CD4-positive, CD25-positive, alpha-beta regulatory T cell (primary cell): ENCODE results near the gene DENND1A. TPM values are rescaled to one million over a fixed set of nuclear protein-coding genes. Genes with fewer than 3 reads are reported as not detected.

Source experiments
- ATAC-seq, 2 donors: fragments of 150-1000 bp; cut with Tn5 transposase; one replicate each; pipeline ENCODE4 v1.10.0; 2021; ENCODE audit warnings: low read depth in 2 of 2, moderate number of reproducible peaks in 2 of 2, moderate library complexity in 1 of 2
- DNase-seq, 3 donors: peaks; one replicate each; pipeline versions ENCODE4 v3.0.0 to v3.0.0-alpha.2; 2012 to 2022; ENCODE audit warnings: mixed read lengths in 1 of 3
- H3K27ac ChIP-seq: one replicate; pipeline ENCODE4 v1.7.0; 2013; ENCODE audit warnings: mild to moderate bottlenecking, low read length; ENCODE audit not compliant: insufficient read depth, poor library complexity, severe bottlenecking
- H3K27me3 ChIP-seq: one replicate; pipeline ENCODE4 v1.7.0; 2013; ENCODE audit warnings: low read length; ENCODE audit not compliant: control insufficient read depth, insufficient read depth
- H3K36me3 ChIP-seq: one replicate; pipeline ENCODE4 v1.7.0; 2013; ENCODE audit warnings: mild to moderate bottlenecking, low read length, moderate library complexity; ENCODE audit not compliant: control insufficient read depth, insufficient read depth
- H3K4me1 ChIP-seq: 2 replicates; pipeline ENCODE4 v1.7.0; 2013; ENCODE audit warnings: mild to moderate bottlenecking, low read length; ENCODE audit not compliant: insufficient read depth, control insufficient read depth, poor library complexity, severe bottlenecking
- H3K4me3 ChIP-seq: one replicate; pipeline ENCODE4 v1.7.0; 2013; ENCODE audit warnings: low read depth, mild to moderate bottlenecking, low read length, moderate library complexity
- H3K9me3 ChIP-seq, 2 experiments: 1 replicate in 1 of 2; 2 replicates in 1 of 2; pipeline ENCODE4 v1.7.0; 2013; ENCODE audit warnings: low read length in 2 of 2, mild to moderate bottlenecking in 1 of 2, moderate library complexity in 1 of 2; ENCODE audit not compliant: control insufficient read depth in 2 of 2
- H3K27ac Mint-ChIP-seq, 3 donors: one replicate each; pipeline ENCODE4 v1.8.0; 2020 to 2022; ENCODE audit warnings: mild to moderate bottlenecking in 3 of 3, mixed read lengths in 3 of 3, moderate library complexity in 2 of 3
- H3K27me3 Mint-ChIP-seq: one replicate; pipeline ENCODE4 v1.8.0; 2022; ENCODE audit warnings: mild to moderate bottlenecking, mixed read lengths
- H3K36me3 Mint-ChIP-seq: one replicate; pipeline ENCODE4 v1.8.0; 2020; ENCODE audit warnings: mixed read lengths
- H3K4me1 Mint-ChIP-seq, 4 donors: one replicate each; pipeline ENCODE4 v1.8.0; 2020 to 2022; ENCODE audit warnings: mixed read lengths in 4 of 4, mild to moderate bottlenecking in 1 of 4
- H3K4me3 Mint-ChIP-seq, 4 donors: one replicate each; pipeline ENCODE4 v1.8.0; 2020 to 2022; ENCODE audit warnings: mild to moderate bottlenecking in 4 of 4, mixed read lengths in 4 of 4, moderate library complexity in 3 of 4
- H3K9me3 Mint-ChIP-seq, 7 donors: one replicate each; pipeline ENCODE4 v1.8.0; 2020 to 2022; ENCODE audit warnings: mixed read lengths in 7 of 7, mild to moderate bottlenecking in 3 of 7, moderate library complexity in 2 of 7
- polyA plus RNA-seq, 4 donors: library from polyadenylated mRNA; unstranded; fragments of 300-500 nt; fragmentation: Illumina TruSeq; gene quantifications; one replicate each; pipeline ENCODE4 v1.2.3, GENCODE V29; 2021
- total RNA-seq: library from RNA; stranded (reverse); gene quantifications from one replicate; pipeline ENCODE4 v1.2.3, GENCODE V29; 2022

Gene DENND1A
- total and polyA plus RNA-seq, 5 donors from 2014 or later, result 3.5 to 21.8 (median 4.7) TPM

GRCh38 chr9:123419091-123419490 is 510.8 kb downstream of the DENND1A start:
- Mint-ChIP-seq H3K27ac (no peak overlapping the region), H3K4me1 (peaks cover 0 to 4% (median 0%) of the 10 kb centered on the region in 4 donors), H3K36me3 (peaks cover 38% of the 10 kb centered on the region), H3K27me3 (no peaks in the 10 kb centered on the region), H3K9me3 (no peaks in the 10 kb centered on the region), H3K4me3 (no peak overlapping the region)
- ATAC-seq (no peak), DNase-seq (no peak)
- Histone ChIP-seq H3K4me1 (no peaks in the 10 kb centered on the region), H3K4me3 (no peak overlapping the region), H3K27ac (no peak overlapping the region), H3K9me3 (no peaks in the 10 kb centered on the region), H3K36me3 (no peaks in the 10 kb centered on the region), H3K27me3 (no peaks in the 10 kb centered on the region)

DNA sequence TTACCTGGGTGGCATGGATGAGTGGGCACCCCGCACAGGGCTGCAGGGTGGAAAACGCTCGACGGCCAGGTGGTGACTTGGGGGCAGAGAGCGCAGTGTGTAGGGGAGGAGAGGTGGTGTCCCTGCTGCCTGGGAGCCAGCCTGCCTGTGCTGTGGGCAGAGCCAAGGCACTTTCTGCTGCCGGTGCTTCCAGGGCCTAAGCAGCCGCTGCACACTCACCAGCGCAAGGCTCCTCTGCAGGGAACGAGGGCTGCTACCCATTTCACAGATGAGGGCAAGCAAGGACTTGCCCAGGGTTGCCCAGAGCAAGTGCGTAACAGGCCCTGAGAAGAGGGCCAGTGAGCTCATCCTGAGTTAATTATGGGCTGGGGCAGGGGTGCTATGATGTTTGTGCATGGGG is 511.4 kb downstream of the DENND1A start:
- Mint-ChIP-seq H3K27ac (no peak overlapping the region), H3K4me3 (no peak overlapping the region), H3K9me3 (no peaks in the 10 kb centered on the region), H3K36me3 (peaks cover 38% of the 10 kb centered on the region), H3K27me3 (no peaks in the 10 kb centered on the region), H3K4me1 (peaks cover 0 to 4% (median 0%) of the 10 kb centered on the region in 4 donors)
- DNase-seq, result no peak
- H3K4me3 ChIP-seq, result no peak overlapping the region
- no peaks in the 10 kb centered on the region for H3K4me1 ChIP-seq
- no peaks in the 10 kb centered on the region for H3K27me3 ChIP-seq
- H3K27ac ChIP-seq, result no peak overlapping the region
- H3K9me3 ChIP-seq, result no peaks in the 10 kb centered on the region
- no peaks in the 10 kb centered on the region for H3K36me3 ChIP-seq
- ATAC-seq, result no peak

DNA sequence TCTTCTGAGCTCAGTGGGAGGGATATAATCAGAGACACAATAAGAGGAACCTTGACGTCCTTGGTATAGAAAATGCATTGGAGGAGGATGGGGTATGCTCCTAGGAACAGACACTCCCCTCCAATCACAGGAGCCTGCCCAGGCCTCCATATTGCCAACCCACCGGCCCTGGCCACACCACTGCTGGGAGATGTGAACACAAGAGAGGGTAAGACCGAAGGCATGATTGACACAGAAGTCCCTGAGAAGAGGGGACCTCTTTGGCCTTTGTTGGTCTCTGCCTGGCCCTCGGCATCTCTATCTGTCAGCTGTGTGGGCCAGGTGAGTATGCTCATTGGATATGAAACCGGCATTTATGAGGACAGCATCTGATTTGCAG is 511.9 kb downstream of the DENND1A start:
- H3K36me3 Mint-ChIP-seq, result peaks cover 38% of the 10 kb centered on the region
- no peaks in the 10 kb centered on the region for H3K36me3 ChIP-seq
- H3K9me3 ChIP-seq, result no peaks in the 10 kb centered on the region
- no peaks in the 10 kb centered on the region for H3K4me1 ChIP-seq
- H3K27me3 ChIP-seq, result no peaks in the 10 kb centered on the region
- no peak overlapping the region for H3K27ac ChIP-seq
- no peaks in the 10 kb centered on the region for H3K27me3 Mint-ChIP-seq
- no peak overlapping the region for H3K4me3 ChIP-seq
- no peaks in the 10 kb centered on the region for H3K9me3 Mint-ChIP-seq
- ATAC-seq, result no peak
- DNase-seq, result no peak
- peaks cover 0 to 4% (median 0%) of the 10 kb centered on the region in 4 donors for H3K4me1 Mint-ChIP-seq
- H3K27ac Mint-ChIP-seq, result no peak overlapping the region
- no peak overlapping the region for H3K4me3 Mint-ChIP-seq

- no peaks in the 10 kb centered on the region for H3K9me3 ChIP-seq
- Mint-ChIP-seq H3K4me3 (no peak overlapping the region), H3K36me3 (peaks cover 35% of the 10 kb centered on the region), H3K27ac (no peak overlapping the region), H3K27me3 (no peaks in the 10 kb centered on the region), H3K9me3 (no peaks in the 10 kb centered on the region), H3K4me1 (peaks cover 0 to 4% (median 0%) of the 10 kb centered on the region in 4 donors)
- H3K27me3 ChIP-seq, result no peaks in the 10 kb centered on the region
- H3K4me1 ChIP-seq, result no peaks in the 10 kb centered on the region
- no peak overlapping the region for H3K27ac ChIP-seq
- no peak overlapping the region for H3K4me3 ChIP-seq
- ATAC-seq (no peak), DNase-seq (no peak)
- no peaks in the 10 kb centered on the region for H3K36me3 ChIP-seq
These were observed 512.5 kb downstream of the DENND1A start for GRCh38 chr9:123417289-123418051.

- H3K27ac ChIP-seq, result no peak overlapping the region
- Mint-ChIP-seq H3K27me3 (no peaks in the 10 kb centered on the region), H3K27ac (peak overlapping the region in 2 of 3 donors; percentile 11 to 27), H3K9me3 (no peaks in the 10 kb centered on the region), H3K4me1 (peaks cover 0 to 4% (median 0%) of the 10 kb centered on the region in 4 donors), H3K4me3 (no peak overlapping the region), H3K36me3 (peaks cover 35% of the 10 kb centered on the region)
- DNase-seq (no peak), ATAC-seq (no peak)
- H3K9me3 ChIP-seq, result no peaks in the 10 kb centered on the region
- no peaks in the 10 kb centered on the region for H3K4me1 ChIP-seq
- no peak overlapping the region for H3K4me3 ChIP-seq
- no peaks in the 10 kb centered on the region for H3K27me3 ChIP-seq
- H3K36me3 ChIP-seq, result no peaks in the 10 kb centered on the region
These were observed 513.8 kb downstream of the DENND1A start for GRCh38 chr9:123416176-123416575.

DNA sequence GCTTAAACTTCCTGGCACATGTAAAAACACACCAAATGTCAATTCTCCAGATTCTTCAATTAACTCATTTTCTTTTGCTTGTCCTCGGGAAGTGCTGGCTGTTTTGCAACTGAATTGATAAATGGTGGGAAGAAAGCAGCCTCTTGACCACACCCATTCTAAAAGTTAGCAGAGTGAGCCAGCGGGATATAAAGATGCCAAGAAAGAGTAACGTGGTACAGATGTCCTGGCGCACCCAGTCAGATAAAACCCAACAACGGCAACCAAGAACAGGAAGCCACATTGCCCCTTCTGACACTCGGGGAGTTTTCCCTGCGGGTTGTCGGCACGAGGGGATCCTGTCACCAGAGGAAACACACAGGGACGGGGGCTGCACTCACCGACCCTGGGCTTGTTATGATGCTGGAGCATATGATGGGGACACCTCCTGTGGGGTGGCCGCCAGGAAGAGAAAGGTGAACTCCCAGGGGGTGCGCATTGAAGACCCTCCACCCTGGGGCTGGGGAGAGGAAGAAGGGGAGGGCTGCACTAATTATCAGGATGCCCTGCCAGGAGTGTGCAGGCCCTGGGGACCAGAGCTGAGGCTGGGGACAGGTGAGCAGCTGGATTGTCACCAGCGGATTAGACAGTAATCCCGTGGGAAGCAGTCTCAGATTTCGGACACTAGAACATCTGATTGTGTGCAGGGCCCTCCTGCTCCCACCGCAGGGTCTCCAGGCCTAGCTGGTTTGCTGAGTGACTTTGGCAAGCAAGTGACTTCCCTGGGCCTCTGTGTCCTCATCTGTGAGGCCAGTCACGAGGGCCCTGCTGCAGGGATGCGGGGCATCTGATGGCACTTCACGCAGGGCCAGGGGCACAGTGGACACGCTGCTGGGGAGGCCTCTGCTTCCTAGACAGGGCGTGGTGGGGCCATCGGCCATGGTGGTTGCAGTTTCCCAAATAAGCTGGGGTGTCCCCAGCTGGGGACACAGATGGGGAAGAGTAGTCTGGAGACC is 514.7 kb downstream of the DENND1A start:
- no peak for ATAC-seq
- Mint-ChIP-seq H3K4me1 (peaks cover 0 to 4% (median 0%) of the 10 kb centered on the region in 4 donors), H3K27ac (peak overlapping the region in 1 of 3 donors; percentile 70), H3K36me3 (peaks cover 35% of the 10 kb centered on the region), H3K4me3 (no peak overlapping the region), H3K9me3 (no peaks in the 10 kb centered on the region), H3K27me3 (no peaks in the 10 kb centered on the region)
- no peaks in the 10 kb centered on the region for H3K36me3 ChIP-seq
- no peaks in the 10 kb centered on the region for H3K27me3 ChIP-seq
- no peak overlapping the region for H3K27ac ChIP-seq
- no peak overlapping the region for H3K4me3 ChIP-seq
- H3K4me1 ChIP-seq, result no peaks in the 10 kb centered on the region
- DNase-seq, result no peak
- H3K9me3 ChIP-seq, result no peaks in the 10 kb centered on the region

GRCh38 chr9:123414204-123414603 is 515.7 kb downstream of the DENND1A start:
- ATAC-seq (no peak), DNase-seq (no peak)
- no peaks in the 10 kb centered on the region for H3K4me1 ChIP-seq
- Mint-ChIP-seq H3K4me3 (no peak overlapping the region), H3K9me3 (no peaks in the 10 kb centered on the region), H3K27ac (no peak overlapping the region), H3K36me3 (peaks cover 26% of the 10 kb centered on the region), H3K4me1 (peaks cover 0 to 4% (median 0%) of the 10 kb centered on the region in 4 donors), H3K27me3 (no peaks in the 10 kb centered on the region)
- no peaks in the 10 kb centered on the region for H3K9me3 ChIP-seq
- H3K36me3 ChIP-seq, result no peaks in the 10 kb centered on the region
- H3K4me3 ChIP-seq, result no peak overlapping the region
- H3K27me3 ChIP-seq, result no peaks in the 10 kb centered on the region
- no peak overlapping the region for H3K27ac ChIP-seq
